Measurements from ENCODE around the gene UFM1.

UFM1 gene

DNA sequence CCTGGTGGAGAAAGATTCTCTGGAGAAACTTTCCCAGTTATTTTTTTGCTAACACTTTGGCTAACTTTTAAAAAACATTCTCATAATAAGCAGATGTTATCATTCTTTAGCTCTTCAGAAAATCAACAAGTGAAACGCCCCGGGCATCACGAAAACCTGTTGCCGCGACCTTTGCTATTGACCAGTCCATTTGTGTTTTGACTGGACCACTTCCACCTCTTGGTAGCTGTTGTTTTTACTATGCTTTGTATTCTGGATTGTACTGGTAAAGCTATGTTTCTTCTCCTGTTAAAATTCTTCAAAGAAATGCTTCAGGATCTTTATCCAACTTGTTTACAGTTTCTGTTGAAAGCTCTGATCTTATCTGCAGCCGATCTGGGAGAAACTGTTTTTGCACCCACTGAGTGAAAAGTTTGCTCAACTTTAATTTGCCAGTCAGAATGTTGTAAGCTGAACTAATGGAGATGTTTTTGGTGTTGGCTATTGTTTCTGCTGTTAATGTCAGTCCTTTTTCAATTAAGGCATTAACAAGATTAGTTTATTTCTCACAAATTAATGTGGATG, 23.3 kb downstream of the UFM1 start:
- DNase-seq (ENCODE audit: low read depth in 1 of 2, low spot score in 1 of 2): peak in 1 of 2 experiments; percentile 73
- in situ Hi-C loops (cut with HindIII; ENCODE audit: low pct_unique_long_range_greater_than_20kb, low sequenced_read_pairs): no loop called here
- TF ChIP-seq JUND (IDR thresholded peaks at IDR 0.05; ENCODE audit: low read depth): no peak

DNA sequence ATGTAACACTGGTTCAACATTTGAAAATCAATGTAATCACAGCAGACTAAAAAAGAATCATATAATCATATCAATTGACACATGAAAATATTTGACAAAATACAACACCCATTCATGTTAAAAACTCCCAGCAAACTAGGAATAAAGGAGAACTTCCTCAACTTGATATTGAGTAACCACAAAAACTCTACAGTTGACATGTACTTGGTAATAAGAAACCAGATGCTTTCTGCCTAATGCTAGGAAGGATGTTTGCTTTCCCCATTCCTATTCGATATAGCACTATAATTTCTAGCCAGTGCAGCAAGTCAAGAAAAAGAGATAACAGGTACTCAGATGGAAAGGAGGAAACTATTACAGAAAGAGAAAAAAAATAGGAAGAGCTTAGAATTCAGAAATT, 26.9 kb downstream of the UFM1 start:
- in situ Hi-C loops (cut with HindIII; ENCODE audit: low pct_unique_long_range_greater_than_20kb, low sequenced_read_pairs): no loop called here
- DNase-seq (ENCODE audit: low read depth in 1 of 2, low spot score in 1 of 2): no peak
- TF ChIP-seq JUND (IDR thresholded peaks at IDR 0.05; ENCODE audit: low read depth): no peak

DNA sequence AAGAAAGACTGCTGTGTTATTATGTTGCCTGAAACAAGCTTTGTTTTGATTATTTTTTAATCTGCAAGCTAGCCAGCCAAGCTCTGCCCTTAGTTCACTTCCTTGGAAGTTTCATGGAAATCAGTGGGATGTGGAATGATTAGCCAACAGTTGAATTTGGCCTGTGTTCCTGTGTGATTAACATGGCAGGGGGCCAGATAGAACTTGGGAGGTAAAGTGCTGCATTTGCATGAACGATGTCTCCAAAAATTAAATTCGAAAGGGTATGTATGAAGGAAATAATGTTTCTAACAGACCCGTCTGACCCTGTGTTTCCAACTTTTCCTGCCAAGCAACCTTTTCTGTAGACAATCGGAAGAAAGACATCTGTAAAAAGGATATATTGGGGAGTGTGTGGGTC, 32.2 kb downstream of the UFM1 start:
- in situ Hi-C loops (cut with HindIII; ENCODE audit: low pct_unique_long_range_greater_than_20kb, low sequenced_read_pairs): no loop called here

DNA sequence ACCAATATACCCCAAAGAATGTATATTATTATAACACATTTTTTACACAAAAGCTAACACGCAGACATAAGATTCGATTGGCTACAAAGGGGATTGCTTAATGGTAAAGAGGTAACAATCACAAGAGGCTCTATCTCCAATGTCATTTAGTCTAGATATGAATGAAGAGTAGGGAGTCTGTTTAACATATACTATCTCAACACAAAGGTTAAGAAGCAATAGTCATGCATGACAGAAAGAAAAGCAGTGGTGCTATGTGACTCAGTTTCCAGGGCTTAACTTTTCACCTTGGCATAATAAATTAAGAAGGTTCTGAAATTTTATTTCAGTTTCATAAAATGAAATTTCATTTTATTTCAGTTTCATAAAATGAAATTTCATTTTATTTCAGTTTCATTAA, 33.3 kb downstream of the UFM1 start:
- in situ Hi-C loops (cut with HindIII; ENCODE audit: low pct_unique_long_range_greater_than_20kb, low sequenced_read_pairs): no loop called here
- no peak for TF ChIP-seq JUND (IDR thresholded peaks at IDR 0.05; ENCODE audit: low read depth)
- DNase-seq (ENCODE audit: low read depth in 1 of 2, low spot score in 1 of 2): no peak

More for the DNA sequence above, 32.2 kb downstream of the UFM1 start:
- no peak for DNase-seq (ENCODE audit: low read depth in 1 of 2, low spot score in 1 of 2)
- TF ChIP-seq JUND (IDR thresholded peaks at IDR 0.05; ENCODE audit: low read depth): no peak

DNA sequence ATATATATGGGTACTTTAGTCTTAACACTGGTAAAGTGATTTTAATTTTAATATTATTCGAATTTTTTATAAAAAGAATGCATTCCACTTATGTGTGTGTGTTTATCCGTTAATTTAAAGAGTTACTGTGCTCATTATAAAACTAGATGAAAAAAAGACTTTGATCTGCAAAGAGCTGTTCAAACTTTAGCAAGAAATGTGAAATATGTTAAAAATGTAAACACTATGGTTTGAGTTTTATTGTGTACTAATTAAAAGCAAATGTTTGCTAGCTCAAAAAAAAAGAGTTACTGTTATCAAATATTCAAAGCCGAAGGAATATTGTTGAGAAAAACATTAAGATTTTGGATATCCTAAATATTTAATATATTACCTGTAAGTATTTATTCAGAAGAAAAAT, 34.5 kb downstream of the UFM1 start:
- in situ Hi-C loops (cut with HindIII; ENCODE audit: low pct_unique_long_range_greater_than_20kb, low sequenced_read_pairs): no loop called here
- DNase-seq (ENCODE audit: low read depth in 1 of 2, low spot score in 1 of 2): no peak
- no peak for TF ChIP-seq JUND (IDR thresholded peaks at IDR 0.05; ENCODE audit: low read depth)

GRCh38 chr13:38385153-38385891, 35.7 kb downstream of the UFM1 start:
- in situ Hi-C loops (cut with HindIII; ENCODE audit: low pct_unique_long_range_greater_than_20kb, low sequenced_read_pairs): no loop called here
- no peak for TF ChIP-seq JUND (IDR thresholded peaks at IDR 0.05; ENCODE audit: low read depth)
- DNase-seq (ENCODE audit: low read depth in 1 of 2, low spot score in 1 of 2): no peak

GRCh38 chr13:38386421-38386820, 36.8 kb downstream of the UFM1 start:
- no peak for TF ChIP-seq JUND (IDR thresholded peaks at IDR 0.05; ENCODE audit: low read depth)
- in situ Hi-C loops (cut with HindIII; ENCODE audit: low pct_unique_long_range_greater_than_20kb, low sequenced_read_pairs): no loop called here
- DNase-seq (ENCODE audit: low read depth in 1 of 2, low spot score in 1 of 2): no peak

- no peak for DNase-seq (ENCODE audit: low read depth in 1 of 2, low spot score in 1 of 2)
- no peak for TF ChIP-seq JUND (IDR thresholded peaks at IDR 0.05; ENCODE audit: low read depth)
- in situ Hi-C loops (cut with HindIII; ENCODE audit: low pct_unique_long_range_greater_than_20kb, low sequenced_read_pairs): no loop called here
Observed at GRCh38 chr13:38391341-38391740, 41.7 kb downstream of the UFM1 start.

- no peak for TF ChIP-seq JUND (IDR thresholded peaks at IDR 0.05; ENCODE audit: low read depth)
- peak in 1 of 2 experiments; percentile 57 for DNase-seq (ENCODE audit: low read depth in 1 of 2, low spot score in 1 of 2)
- in situ Hi-C loops (cut with HindIII; ENCODE audit: low pct_unique_long_range_greater_than_20kb, low sequenced_read_pairs): no loop called here
Observed at GRCh38 chr13:38394777-38395496, 45.3 kb downstream of the UFM1 start.

DNA sequence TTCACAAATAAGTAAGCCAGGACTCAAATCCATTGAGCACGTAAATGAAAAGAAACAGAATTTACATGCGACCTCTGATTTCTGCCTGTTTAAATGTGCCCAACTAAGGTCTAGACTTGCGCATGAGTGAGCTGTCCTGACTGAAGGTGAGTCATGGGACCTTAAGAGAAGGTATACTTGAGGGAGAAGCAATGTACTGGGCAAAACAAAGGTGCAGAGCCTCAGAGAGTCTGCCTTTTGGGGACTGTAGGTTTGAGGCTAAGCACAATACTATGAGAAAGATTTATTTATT, 45.8 kb downstream of the UFM1 start:
- DNase-seq (ENCODE audit: low read depth in 1 of 2, low spot score in 1 of 2): peak in 1 of 2 experiments; percentile 8
- in situ Hi-C loops (cut with HindIII; ENCODE audit: low pct_unique_long_range_greater_than_20kb, low sequenced_read_pairs): no loop called here
- TF ChIP-seq JUND (IDR thresholded peaks at IDR 0.05; ENCODE audit: low read depth): no peak

DNA sequence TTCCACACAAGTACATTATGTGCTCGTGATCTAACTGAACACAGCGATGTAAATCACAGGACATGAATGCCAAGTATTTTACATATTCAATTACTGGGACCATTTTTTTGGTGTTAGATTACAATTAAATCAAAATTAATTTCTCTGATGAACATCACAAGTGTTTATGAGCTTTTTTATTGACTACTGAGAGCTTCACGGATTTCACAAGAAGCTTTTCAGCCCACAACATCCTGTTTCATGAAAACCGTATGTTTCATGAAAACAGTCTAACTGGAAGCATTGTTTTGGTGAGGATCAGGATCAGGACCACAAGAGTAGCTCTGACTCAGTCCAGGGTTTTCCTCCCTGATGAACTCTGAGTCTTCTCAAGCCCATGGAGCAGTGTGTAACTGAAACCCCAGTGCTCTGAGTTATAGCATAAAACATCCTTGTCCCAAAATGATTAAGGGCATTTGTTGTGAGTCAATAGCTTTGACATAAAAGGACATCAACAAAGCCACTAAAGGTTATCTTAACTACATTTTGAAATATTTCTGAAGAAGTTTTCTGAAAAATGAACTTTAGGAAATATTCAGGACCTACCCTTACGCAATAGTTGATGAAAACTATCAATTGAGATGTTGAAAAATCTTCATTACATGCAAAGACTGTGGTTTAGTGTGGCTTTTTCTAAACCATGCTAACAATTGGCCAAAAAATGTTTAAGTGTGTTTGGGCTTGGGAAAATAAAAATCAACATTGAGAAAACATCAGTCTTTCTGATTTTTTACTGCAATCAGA, 49.3 kb downstream of the UFM1 start:
- no peak for DNase-seq (ENCODE audit: low read depth in 1 of 2, low spot score in 1 of 2)
- no peak for TF ChIP-seq JUND (IDR thresholded peaks at IDR 0.05; ENCODE audit: low read depth)
- in situ Hi-C loops (cut with HindIII; ENCODE audit: low pct_unique_long_range_greater_than_20kb, low sequenced_read_pairs): no loop called here

DNA sequence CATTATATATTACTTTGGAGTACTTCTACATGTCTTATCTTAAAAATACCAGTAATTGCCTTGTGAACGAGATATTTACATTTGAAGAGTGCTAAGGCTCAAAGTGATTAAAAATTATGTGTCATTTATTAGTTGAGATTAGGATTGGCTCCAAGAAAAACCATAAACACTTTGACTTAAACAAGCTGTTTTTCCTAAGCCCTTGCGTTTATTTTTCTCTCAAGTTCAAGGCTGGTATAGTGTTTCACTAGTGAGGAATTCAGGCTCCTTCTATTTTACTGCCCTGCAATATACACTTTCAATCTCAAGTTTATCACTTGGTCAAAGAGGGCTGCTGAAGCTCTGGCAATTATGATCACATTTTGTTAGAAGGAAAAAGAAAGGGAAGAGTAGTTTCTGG, 49.9 kb downstream of the UFM1 start:
- no peak for DNase-seq (ENCODE audit: low read depth in 1 of 2, low spot score in 1 of 2)
- in situ Hi-C loops (cut with HindIII; ENCODE audit: low pct_unique_long_range_greater_than_20kb, low sequenced_read_pairs): no loop called here
- no peak for TF ChIP-seq JUND (IDR thresholded peaks at IDR 0.05; ENCODE audit: low read depth)

DNA sequence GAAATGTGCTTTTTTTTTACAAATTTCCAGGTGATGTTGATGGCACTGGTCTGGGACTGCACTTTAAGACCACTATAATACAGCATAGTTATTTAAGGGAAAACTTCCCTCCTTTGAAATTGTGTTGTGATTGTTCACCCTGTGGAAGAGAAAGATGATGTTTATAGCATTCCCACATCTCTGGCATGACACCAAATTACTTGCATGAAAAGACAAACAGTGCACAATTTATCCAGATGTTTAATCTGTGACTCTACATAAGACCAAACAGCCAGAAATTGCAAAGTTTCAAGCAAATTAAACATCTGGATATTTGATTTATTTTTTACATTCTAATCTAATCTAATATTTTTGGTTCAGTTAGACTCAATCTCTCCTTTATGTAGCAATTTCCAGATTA, 51.6 kb downstream of the UFM1 start:
- in situ Hi-C loops (cut with HindIII; ENCODE audit: low pct_unique_long_range_greater_than_20kb, low sequenced_read_pairs): no loop called here
- no peak for TF ChIP-seq JUND (IDR thresholded peaks at IDR 0.05; ENCODE audit: low read depth)
- DNase-seq (ENCODE audit: low read depth in 1 of 2, low spot score in 1 of 2): no peak

All from T47D (cell line).